Thyroid gland (tissue), 4 donors: ENCODE measurements around the gene ACAA1.

Source experiments
- CTCF ChIP-seq, 6 experiments: fragments of 200-600 bp in 3 of 6; fragments of 450-650 bp in 3 of 6; sonication (generic) in 3 of 6; IDR thresholded peaks; one replicate each; pipeline ENCODE4 v1.5.1; 2016 to 2019; ENCODE audit warnings: antibody characterized with exemption in 6 of 6, mild to moderate bottlenecking in 2 of 6, inconsistent platforms in 1 of 6, moderate library complexity in 1 of 6
- POLR2A ChIP-seq, 2 donors: fragments of 450-650 bp; IDR thresholded peaks; one replicate each; pipeline ENCODE4 v1.6.1; 2017; ENCODE audit warnings: antibody characterized with exemption in 2 of 2, mild to moderate bottlenecking in 2 of 2, moderate library complexity in 1 of 2

DNA sequence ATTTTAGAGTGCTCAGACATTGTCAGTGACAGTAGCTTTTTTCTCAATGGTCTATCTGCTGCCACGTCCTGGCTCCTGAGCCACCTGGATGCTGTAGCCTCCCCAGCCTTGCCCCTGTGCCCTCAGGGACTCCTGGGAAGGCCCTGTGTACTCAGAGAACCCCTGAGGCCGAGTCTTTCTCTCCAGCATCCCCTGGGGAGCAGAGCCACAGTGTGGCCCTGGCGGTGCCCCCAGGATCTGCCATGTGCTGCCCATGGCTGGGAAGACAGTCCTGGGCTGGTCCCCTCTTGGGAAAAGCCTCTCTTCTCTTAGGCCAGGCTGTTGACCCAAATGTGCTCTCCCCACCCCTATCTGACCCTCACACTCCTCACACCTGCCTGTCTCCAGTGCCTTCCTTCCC, 6.6 kb upstream of the ACAA1 start:
- TF ChIP-seq CTCF (IDR thresholded peaks at IDR 0.05) (no peak), POLR2A (IDR thresholded peaks at IDR 0.05) (no peak)
